IPS-20b (cell line): Measurements from ENCODE around the gene HIC1.

ENCODE experiments used
- H3K27ac ChIP-seq: one replicate; pipeline ENCODE4 v1.5.1; 2013; ENCODE audit warnings: low read length
- H3K27me3 ChIP-seq: 2 replicates; pipeline ENCODE4 v1.6.1; 2013; ENCODE audit warnings: mild to moderate bottlenecking, low read length, inconsistent platforms; ENCODE audit not compliant: insufficient read depth
- H3K36me3 ChIP-seq: 2 replicates; pipeline ENCODE4 v1.6.1; 2013; ENCODE audit warnings: low read depth, mild to moderate bottlenecking, inconsistent platforms, low read length, moderate library complexity; ENCODE audit not compliant: insufficient read depth
- H3K4me1 ChIP-seq: 2 replicates; pipeline ENCODE4 v1.6.1; 2013; ENCODE audit warnings: mild to moderate bottlenecking, control low read depth, inconsistent platforms, low read length, moderate library complexity; ENCODE audit not compliant: insufficient read depth
- H3K4me3 ChIP-seq: 2 replicates; pipeline ENCODE4 v1.5.1; 2013; ENCODE audit warnings: mild to moderate bottlenecking, low read length, inconsistent platforms
- H3K9ac ChIP-seq: 2 replicates; pipeline ENCODE4 v1.6.1; 2013; ENCODE audit warnings: low read depth, mild to moderate bottlenecking, inconsistent platforms, low read length, moderate library complexity
- H3K9me3 ChIP-seq: 2 replicates; pipeline ENCODE4 v1.6.1; 2013; ENCODE audit warnings: mild to moderate bottlenecking, low read depth, low read length, inconsistent platforms; ENCODE audit not compliant: insufficient read depth

Gene HIC1

GRCh38 chr17:2027528-2028233, 27.2 kb upstream of the HIC1 start:
- H3K4me1 ChIP-seq: 0 out of 2 replicates have a peak, but pooled peaks cover 3% of the 10 kb centered on the region
- H3K9me3 ChIP-seq: no peaks in the 10 kb centered on the region
- H3K9ac ChIP-seq: no peak overlapping the region
- H3K27ac ChIP-seq: no peak overlapping the region
- peaks cover 72% of the 10 kb centered on the region for H3K27me3 ChIP-seq
- no peaks in the 10 kb centered on the region for H3K36me3 ChIP-seq
- H3K4me3 ChIP-seq: no peak overlapping the region

GRCh38 chr17:2028234-2028614, 26.7 kb upstream of the HIC1 start:
- H3K4me1 ChIP-seq: 0 out of 2 replicates have a peak, but pooled peaks cover under 1% of the 10 kb centered on the region
- peaks cover 66% of the 10 kb centered on the region for H3K27me3 ChIP-seq
- H3K36me3 ChIP-seq: no peaks in the 10 kb centered on the region
- H3K9ac ChIP-seq: no peak overlapping the region
- no peak overlapping the region for H3K4me3 ChIP-seq
- H3K27ac ChIP-seq: no peak overlapping the region
- H3K9me3 ChIP-seq: no peaks in the 10 kb centered on the region

GRCh38 chr17:2028737-2029136, 26.2 kb upstream of the HIC1 start:
- no peaks in the 10 kb centered on the region for H3K4me1 ChIP-seq
- no peak overlapping the region for H3K27ac ChIP-seq
- H3K4me3 ChIP-seq: no peak overlapping the region
- H3K9ac ChIP-seq: no peak overlapping the region
- H3K9me3 ChIP-seq: no peaks in the 10 kb centered on the region
- H3K27me3 ChIP-seq: peaks cover 61% of the 10 kb centered on the region
- no peaks in the 10 kb centered on the region for H3K36me3 ChIP-seq

GRCh38 chr17:2029911-2030778, 24.8 kb upstream of the HIC1 start, which contains the start of gene DPH1:
TSS of gene DPH1 (plus strand) at chr17:2030153. CDS start at chr17:2030170, 17 bp downstream.
- peak within 1 kb of the TSS; percentile 73; the same call in 1 of the 2 replicates for H3K9ac ChIP-seq
- no peaks in the 10 kb centered on the region for H3K36me3 ChIP-seq
- no peaks in the 10 kb centered on the region for H3K9me3 ChIP-seq
- peak within 1 kb of the TSS; percentile 85 for H3K4me3 ChIP-seq
- H3K27me3 ChIP-seq: peaks cover 47% of the 10 kb centered on the region
- no peaks in the 10 kb centered on the region for H3K4me1 ChIP-seq
- no peak within 1 kb of the TSS for H3K27ac ChIP-seq

GRCh38 chr17:2030779-2031163, 24.1 kb upstream of the HIC1 start:
- no peaks in the 10 kb centered on the region for H3K36me3 ChIP-seq
- peaks cover 41% of the 10 kb centered on the region for H3K27me3 ChIP-seq
- no peak overlapping the region for H3K9ac ChIP-seq
- H3K4me3 ChIP-seq: peak overlapping the region; percentile 85; the same call in 1 of the 2 replicates
- H3K4me1 ChIP-seq: no peaks in the 10 kb centered on the region
- H3K9me3 ChIP-seq: no peaks in the 10 kb centered on the region
- H3K27ac ChIP-seq: no peak overlapping the region

GRCh38 chr17:2033153-2033552, 21.8 kb upstream of the HIC1 start:
- no peaks in the 10 kb centered on the region for H3K4me1 ChIP-seq
- peaks cover 4% of the 10 kb centered on the region; the same call in 1 of the 2 replicates for H3K36me3 ChIP-seq
- H3K27ac ChIP-seq: no peak overlapping the region
- H3K27me3 ChIP-seq: peaks cover 17% of the 10 kb centered on the region
- H3K9me3 ChIP-seq: no peaks in the 10 kb centered on the region
- H3K4me3 ChIP-seq: no peak overlapping the region
- H3K9ac ChIP-seq: no peak overlapping the region

- no peaks in the 10 kb centered on the region for H3K4me1 ChIP-seq
- peaks cover 4% of the 10 kb centered on the region; the same call in 1 of the 2 replicates for H3K36me3 ChIP-seq
- peaks cover 7% of the 10 kb centered on the region for H3K27me3 ChIP-seq
- no peaks in the 10 kb centered on the region for H3K9me3 ChIP-seq
- H3K9ac ChIP-seq: no peak overlapping the region
- no peak overlapping the region for H3K4me3 ChIP-seq
- H3K27ac ChIP-seq: no peak overlapping the region
Measured at GRCh38 chr17:2034157-2034556, 20.7 kb upstream of the HIC1 start.

GRCh38 chr17:2034806-2035540, 19.9 kb upstream of the HIC1 start:
- no peak overlapping the region for H3K4me3 ChIP-seq
- H3K27ac ChIP-seq: no peak overlapping the region
- H3K4me1 ChIP-seq: no peaks in the 10 kb centered on the region
- H3K9ac ChIP-seq: no peak overlapping the region
- H3K9me3 ChIP-seq: no peaks in the 10 kb centered on the region
- peaks cover 4% of the 10 kb centered on the region; the same call in 1 of the 2 replicates for H3K36me3 ChIP-seq
- H3K27me3 ChIP-seq: no peaks in the 10 kb centered on the region

GRCh38 chr17:2035541-2036488, 19.1 kb upstream of the HIC1 start:
- H3K27ac ChIP-seq: no peak overlapping the region
- H3K4me3 ChIP-seq: no peak overlapping the region
- no peaks in the 10 kb centered on the region for H3K4me1 ChIP-seq
- H3K27me3 ChIP-seq: no peaks in the 10 kb centered on the region
- H3K9ac ChIP-seq: no peak overlapping the region
- no peaks in the 10 kb centered on the region for H3K9me3 ChIP-seq
- H3K36me3 ChIP-seq: peaks cover 4% of the 10 kb centered on the region; the same call in 1 of the 2 replicates

GRCh38 chr17:2037155-2037554, 17.7 kb upstream of the HIC1 start:
- H3K27me3 ChIP-seq: no peaks in the 10 kb centered on the region
- H3K27ac ChIP-seq: no peak overlapping the region
- H3K36me3 ChIP-seq: peaks cover 4% of the 10 kb centered on the region; the same call in 1 of the 2 replicates
- no peaks in the 10 kb centered on the region for H3K9me3 ChIP-seq
- no peaks in the 10 kb centered on the region for H3K4me1 ChIP-seq
- no peak overlapping the region for H3K4me3 ChIP-seq
- no peak overlapping the region for H3K9ac ChIP-seq
